Activated CD4-positive, alpha-beta T cell treated with anti-CD3 and anti-CD28 coated beads, Interleukin-10, Interleukin-2, amounts not matched to agents 100 ng/mL and 50 ng/mL, durations not matched to agents 16 hours and 8 hours (primary cell): ENCODE measurements around the gene TMC6.

ENCODE experiments used
- DNase-seq: peaks from one replicate; pipeline ENCODE4 v3.0.0-alpha.2; 2020

Gene TMC6

GRCh38 chr17:78134899-78135385 is 6.4 kb upstream of the TMC6 start:
- DNase-seq, result no peak

- DNase-seq, result peak; percentile 88
Measured at GRCh38 chr17:78133971-78134898, 5.7 kb upstream of the TMC6 start.

- DNase-seq, result no peak
Measured at GRCh38 chr17:78133179-78133951, 4.8 kb upstream of the TMC6 start.

- DNase-seq, result no peak
Measured at GRCh38 chr17:78132767-78133178, 4.2 kb upstream of the TMC6 start.

GRCh38 chr17:78132084-78132676 is 3.6 kb upstream of the TMC6 start:
- peak; percentile 85 for DNase-seq

DNA sequence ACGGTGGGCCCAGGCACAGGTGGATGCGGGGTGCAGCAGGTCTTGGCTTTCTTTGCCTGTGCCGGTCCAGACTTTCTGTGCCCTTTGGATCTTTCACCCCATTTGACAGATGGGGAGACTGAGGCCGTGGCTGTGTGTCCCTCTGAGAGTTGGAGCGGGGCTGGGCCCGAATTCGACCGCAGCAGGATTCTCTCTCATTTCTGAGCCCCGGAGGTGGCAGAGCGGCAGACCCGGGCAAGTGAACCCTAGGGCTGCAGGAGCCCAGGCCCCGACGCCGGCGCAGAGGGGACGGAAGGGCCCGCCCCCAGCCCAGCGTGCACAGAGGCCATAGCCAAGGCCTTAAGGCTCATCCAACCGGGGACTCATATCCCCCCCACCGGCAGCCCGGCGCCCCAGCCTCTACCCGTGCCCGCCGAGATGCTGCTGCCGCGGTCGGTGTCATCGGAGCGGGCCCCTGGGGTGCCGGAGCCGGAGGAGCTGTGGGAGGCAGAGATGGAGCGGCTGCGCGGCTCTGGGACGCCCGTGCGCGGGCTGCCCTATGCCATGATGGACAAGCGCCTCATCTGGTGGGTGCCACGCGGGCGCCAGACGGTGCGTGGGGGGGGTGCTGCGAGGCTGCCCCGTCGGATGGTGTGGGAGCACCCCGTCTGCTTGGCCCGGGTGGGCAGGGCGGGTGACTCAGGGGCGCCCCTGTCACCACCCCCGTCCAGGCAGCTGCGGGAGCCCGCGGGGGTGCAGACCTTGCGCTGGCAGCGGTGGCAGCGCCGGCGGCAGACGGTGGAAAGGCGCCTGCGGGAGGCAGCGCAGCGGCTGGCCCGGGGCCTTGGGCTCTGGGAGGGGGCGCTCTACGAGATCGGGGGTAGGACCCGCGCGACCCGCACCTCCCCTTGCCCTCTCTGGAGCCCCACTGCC is 2.9 kb upstream of the TMC6 start:
- peak; percentile 66 for DNase-seq

- DNase-seq, result peak; percentile 95
Measured at GRCh38 chr17:78130437-78131101, 2.0 kb upstream of the TMC6 start, which contains the start of gene TMC8. Gene TMC8, plus strand, starts transcription at chr17:78130771. Its CDS starts 818 bp downstream, at chr17:78131589.

GRCh38 chr17:78130090-78130436 is 1.5 kb upstream of the TMC6 start:
- DNase-seq, result no peak

DNA sequence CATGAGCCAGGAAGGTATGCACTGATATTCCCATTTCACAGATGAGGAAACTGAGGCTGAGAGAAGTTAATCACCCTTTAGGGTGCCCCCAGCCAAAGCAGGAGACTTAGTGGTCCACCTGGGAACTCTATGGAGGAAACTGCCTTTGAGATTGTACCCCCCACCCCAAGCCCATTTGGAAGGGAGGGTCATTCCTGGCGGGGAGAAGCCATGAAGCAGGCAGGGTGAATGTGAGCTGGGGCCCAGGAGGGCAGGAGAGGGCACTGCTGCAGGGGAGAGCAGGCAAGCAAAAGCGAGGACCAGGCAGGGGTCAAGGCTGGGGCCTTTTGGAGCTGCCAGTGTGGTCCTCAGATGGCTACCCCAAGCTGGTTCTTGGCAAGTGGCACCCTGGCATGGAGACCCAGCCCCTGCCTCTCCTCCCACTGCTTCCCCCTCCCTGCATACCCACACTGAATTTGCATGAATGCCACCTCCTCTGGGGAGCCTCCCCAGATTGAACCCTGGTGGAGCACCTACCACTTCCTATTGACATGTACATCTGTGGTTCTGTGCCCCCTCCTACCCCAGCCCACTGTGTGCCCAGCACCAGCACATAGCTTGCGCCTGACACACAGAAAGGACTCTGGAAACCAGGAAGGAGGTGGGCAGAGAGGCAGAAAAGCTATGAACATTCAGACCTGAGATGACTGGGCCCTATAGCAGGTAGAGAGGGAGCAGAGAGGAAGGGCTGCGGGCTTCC is 965 bp upstream of the TMC6 start:
- peak; percentile 74 for DNase-seq

DNA sequence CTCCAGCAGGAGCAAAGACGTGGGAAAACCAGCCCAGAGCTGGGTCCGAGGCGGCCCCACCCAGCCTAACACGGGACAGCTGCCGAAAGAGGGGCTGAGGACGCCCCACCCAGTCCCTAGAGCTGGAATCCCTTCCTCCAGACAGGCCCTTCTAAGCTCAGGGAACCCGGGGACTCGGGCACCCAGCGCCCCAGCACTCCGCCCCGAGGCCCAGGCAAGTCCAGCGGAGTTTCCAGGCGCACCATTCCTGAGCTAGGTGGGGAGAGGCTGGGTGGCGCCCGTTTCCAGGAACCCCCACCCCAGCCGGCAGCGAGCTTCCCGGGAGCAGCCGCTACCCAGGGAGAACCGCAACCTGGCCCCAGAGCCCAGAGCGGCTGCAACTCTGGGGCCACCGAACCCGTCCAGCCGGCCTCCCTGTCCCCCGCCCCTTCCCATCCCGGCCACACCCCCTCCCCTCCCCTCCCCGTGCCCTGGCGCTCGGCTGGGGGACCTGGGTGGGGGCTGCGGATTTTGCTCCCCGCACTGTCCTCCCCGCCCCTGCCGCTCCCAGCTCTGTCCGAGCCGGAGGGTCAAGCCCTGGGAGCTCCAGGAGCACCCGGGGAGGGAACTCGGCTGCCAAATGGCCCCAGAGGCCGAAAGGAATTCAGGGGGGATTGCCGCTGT is 536 bp downstream of the TMC6 start:
- peak; percentile 32 for DNase-seq

- DNase-seq, result peak; percentile 90
Measured at GRCh38 chr17:78127239-78127887, 1.2 kb downstream of the TMC6 start.

DNA sequence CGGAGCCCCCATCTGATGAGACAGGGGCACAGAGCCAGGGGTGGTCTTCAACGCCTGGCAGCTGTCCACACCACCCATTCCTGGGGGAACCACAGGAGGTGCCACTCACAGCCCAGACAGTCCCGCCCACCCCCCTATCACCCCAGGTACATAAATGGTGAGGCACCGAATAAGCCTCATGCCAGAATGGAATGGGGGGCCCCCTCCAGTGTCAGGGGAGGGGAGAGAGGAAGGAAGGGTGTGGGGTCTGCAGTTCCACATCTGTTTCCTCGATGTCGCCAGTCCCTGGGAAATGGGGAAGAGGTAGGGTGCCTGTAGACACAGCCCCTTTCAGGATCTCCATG is 1.7 kb downstream of the TMC6 start:
- DNase-seq, result no peak

DNA sequence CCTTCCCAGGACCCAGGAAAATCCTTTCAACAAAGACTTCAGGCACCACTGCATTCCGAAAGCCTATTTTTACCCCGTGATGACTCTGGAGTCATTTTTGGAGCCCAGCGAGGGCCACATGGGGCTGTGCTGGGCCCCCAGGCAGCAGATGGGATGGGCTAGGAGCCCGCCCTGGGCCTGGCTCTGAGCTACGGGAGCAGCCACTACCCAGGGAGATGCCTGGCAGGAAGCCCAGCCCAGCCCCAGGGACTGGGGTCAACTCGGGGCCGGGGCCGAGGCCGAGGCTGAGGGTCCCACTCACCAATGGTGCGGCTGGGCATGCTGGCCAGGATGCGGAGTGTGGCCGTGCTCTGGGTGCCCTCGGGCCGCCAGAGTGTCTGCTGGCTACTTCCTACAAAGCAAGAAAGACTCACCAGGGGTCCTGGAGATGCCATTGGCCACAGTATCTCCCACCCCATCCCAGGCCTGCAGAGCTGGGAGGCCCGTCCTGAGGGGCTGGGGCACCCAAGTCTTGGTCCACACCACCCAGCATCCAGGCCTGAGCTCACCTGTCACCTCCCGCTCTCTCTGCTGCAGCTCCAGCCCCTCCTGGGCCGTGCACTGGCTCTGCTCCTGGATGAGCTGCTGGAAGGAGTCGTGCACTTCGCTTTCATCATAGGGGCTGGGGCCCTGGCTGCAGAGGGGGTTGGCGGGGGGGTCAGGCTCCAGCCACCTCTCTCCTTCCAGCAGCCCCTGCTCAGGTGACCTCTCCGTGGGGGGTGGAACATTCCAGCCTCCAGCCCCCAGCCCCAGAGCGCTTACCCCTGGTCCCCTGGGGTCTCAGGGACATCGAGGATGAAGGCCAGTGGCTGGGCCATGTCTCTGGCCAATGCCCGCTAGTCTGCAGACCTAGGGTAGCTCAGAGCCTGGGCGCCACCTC is 2.3 kb downstream of the TMC6 start:
- no peak for DNase-seq

DNA sequence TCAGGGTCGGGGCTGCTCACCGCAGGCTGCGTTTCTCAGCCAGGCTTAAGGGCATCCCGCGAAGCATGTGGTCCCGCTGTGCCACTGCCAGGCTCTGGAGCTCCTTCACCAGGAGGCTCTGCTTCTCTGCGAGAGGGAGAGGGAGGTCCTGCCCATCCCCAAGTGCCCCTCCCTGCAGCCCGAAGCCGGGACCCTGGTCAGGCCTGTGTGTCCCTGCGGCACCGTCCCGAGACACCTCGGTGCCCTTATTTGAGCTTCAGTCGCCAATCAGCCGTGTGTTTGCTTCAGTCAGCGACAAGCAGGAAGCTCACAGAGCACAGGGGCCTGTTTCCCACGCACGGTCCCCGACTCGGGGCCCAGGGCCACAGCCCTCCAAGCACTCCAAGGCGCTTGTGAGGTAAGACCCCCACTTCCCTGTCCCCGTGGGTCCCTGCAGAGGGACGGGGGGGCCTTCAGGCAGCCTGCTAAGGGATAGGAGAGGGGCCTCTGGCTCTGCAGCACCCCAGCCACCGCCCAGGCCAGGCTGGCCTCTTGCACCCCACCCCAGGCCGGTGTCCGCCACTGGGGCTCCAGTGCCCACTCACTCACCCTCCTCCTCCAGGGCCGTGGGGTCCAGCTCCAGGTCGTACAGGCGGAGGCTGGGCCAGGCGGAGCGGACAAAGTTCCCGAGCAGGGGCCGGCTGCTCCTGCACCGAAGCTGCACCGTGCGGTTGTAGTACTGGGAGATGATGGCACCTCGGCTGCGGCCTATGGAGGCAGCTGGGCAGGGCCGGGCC is 3.2 kb downstream of the TMC6 start:
- peak; percentile 39 for DNase-seq

DNA sequence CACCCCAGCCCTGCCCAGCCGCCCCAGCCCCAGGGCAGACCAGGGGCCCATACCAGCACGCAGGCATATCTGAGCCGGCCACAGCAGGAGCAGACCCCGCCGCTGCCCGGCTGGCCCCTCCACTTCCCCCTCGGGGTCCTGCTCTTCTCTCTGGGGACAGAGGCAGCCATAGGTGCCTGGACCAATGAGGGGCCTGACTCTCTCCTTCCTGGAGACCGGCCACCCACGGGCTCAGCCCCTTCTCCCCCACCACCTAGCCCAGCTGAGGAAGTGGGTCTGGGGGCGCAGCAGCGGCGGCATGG is 3.8 kb downstream of the TMC6 start:
- no peak for DNase-seq

DNA sequence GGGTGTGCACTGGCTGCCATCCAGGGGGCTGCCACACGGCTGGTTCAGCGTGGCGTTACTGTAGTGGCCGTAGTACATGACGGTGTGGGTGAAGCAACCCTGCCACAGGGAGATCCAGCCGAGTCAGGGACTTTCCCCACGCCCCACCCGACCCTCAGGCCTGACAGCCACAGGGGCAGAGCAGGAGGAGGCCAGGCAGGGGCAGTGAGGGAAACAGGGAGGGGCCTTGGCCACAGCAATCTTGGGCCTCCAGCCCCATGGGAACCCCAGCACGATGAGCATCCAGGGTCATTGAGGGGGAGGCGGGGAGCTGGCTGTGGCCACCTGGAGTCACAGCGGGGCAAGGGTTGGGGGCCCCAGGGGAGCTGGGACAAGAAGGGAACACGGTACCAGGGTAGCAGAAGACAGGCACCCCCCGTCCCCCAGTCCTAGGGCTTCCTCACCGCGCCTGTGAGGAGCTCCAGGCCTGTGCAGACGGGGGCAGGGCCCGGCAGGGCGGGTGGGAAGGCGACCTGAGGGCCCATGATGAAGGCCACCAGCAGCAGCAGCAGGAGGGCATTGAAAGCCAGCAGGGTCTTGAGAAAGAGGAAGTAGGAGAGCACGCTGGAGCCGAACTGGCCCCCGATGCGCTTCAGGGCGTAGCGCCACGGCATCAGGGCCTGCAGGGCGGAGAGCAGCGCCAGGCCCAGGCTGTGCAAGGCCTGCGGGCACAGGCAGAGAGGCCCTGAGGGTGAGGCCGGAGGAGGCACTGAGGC is 4.3 kb downstream of the TMC6 start:
- no peak for DNase-seq

- no peak for DNase-seq
Measured at GRCh38 chr17:78123258-78123929, 5.2 kb downstream of the TMC6 start.
